ENCODE results near the gene TINAGL1.

The TINAGL1 gene

DNA sequence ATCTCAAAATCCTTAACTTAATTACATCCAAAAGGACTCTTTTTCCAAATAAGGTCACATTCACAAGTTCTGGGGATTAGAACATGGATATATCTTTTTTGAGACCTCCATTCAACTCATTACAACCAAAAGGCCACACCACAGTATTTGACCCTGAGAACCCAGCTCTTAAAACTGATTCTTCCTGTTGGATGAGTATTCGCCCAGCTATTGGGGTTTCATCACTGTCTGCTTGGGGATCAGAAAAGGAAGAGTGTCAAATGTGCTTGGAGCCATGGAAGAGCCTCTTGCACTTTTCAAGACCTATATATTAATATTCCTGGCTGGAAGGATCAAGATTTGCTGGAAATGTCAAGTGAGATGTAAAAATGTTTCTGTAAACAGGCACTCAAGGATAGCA, 5.4 kb upstream of the TINAGL1 start:
- TF ChIP-seq POLR2A (IDR thresholded peaks at IDR 0.05; ENCODE audit: extremely low read depth, insufficient read length) (no peak), MYC (IDR thresholded peaks at IDR 0.05; ENCODE audit: low read depth, low read length) (no peak)
- TF ChIP-seq, protein P1, sequence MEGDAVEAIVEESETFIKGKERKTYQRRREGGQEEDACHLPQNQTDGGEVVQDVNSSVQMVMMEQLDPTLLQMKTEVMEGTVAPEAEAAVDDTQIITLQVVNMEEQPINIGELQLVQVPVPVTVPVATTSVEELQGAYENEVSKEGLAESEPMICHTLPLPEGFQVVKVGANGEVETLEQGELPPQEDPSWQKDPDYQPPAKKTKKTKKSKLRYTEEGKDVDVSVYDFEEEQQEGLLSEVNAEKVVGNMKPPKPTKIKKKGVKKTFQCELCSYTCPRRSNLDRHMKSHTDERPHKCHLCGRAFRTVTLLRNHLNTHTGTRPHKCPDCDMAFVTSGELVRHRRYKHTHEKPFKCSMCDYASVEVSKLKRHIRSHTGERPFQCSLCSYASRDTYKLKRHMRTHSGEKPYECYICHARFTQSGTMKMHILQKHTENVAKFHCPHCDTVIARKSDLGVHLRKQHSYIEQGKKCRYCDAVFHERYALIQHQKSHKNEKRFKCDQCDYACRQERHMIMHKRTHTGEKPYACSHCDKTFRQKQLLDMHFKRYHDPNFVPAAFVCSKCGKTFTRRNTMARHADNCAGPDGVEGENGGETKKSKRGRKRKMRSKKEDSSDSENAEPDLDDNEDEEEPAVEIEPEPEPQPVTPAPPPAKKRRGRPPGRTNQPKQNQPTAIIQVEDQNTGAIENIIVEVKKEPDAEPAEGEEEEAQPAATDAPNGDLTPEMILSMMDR (IDR thresholded peaks at IDR 0.05; ENCODE audit: low read depth, low read length): no peak
- TF ChIP-seq, protein P2, sequence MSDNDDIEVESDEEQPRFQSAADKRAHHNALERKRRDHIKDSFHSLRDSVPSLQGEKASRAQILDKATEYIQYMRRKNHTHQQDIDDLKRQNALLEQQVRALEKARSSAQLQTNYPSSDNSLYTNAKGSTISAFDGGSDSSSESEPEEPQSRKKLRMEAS (IDR thresholded peaks at IDR 0.05; ENCODE audit: low read depth, low read length): no peak
- H3K4me3 ChIP-seq (ENCODE audit: low read depth, low read length): no peak overlapping the region
- no peak for DNase-seq (ENCODE audit: low read depth)

DNA sequence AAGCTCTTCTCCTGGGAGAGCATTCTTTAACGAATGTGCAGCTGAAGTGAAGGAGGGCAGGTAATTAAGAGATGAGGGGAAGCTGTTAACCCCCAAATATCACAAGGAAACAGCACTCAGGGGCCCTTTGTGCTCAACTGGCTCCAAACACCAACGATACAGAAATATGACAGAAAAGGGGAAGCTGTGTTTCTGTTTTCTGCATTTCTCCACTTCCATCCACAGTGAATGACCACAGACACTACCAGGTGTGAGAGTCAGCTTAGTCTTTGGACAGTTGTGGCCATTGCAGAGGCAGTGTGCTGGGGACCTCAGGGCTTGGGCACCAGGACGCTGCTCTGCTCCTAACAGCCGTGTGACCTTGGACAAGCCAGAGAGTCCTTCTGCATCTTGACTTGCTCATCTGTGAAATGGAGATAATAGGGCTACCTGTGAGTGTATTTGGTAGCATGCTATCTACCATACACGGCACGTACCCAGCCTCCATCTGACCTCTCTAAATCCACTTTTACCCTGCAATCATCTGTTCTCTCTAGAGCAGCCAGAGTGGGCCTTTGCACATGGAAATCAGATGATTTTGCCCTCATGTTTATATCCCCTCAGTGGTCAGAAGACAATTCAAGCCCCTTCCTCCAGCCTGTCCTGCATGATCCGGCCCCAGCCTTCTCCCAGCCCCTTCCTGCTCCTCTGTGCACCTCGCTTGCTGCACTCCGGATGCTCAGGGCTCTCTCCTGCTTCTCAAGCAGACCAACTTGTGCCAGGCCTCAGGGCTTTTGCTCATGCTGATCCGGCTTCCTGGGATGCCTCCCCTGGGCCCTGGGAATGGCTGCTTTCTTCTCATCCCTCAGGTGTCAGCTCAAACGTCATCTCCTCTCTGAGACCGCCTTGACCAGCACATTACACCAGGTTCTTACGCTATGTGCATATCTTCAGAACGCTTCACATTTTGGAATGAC, 4.7 kb upstream of the TINAGL1 start:
- no peak overlapping the region for H3K4me3 ChIP-seq (ENCODE audit: low read depth, low read length)
- TF ChIP-seq, protein P1 (IDR thresholded peaks at IDR 0.05; ENCODE audit: low read depth, low read length): no peak
- TF ChIP-seq POLR2A (IDR thresholded peaks at IDR 0.05; ENCODE audit: extremely low read depth, insufficient read length) (no peak), MYC (IDR thresholded peaks at IDR 0.05; ENCODE audit: low read depth, low read length) (no peak)
- TF ChIP-seq, protein P2 (IDR thresholded peaks at IDR 0.05; ENCODE audit: low read depth, low read length): no peak
- peak; percentile 23 for DNase-seq (ENCODE audit: low read depth)

DNA sequence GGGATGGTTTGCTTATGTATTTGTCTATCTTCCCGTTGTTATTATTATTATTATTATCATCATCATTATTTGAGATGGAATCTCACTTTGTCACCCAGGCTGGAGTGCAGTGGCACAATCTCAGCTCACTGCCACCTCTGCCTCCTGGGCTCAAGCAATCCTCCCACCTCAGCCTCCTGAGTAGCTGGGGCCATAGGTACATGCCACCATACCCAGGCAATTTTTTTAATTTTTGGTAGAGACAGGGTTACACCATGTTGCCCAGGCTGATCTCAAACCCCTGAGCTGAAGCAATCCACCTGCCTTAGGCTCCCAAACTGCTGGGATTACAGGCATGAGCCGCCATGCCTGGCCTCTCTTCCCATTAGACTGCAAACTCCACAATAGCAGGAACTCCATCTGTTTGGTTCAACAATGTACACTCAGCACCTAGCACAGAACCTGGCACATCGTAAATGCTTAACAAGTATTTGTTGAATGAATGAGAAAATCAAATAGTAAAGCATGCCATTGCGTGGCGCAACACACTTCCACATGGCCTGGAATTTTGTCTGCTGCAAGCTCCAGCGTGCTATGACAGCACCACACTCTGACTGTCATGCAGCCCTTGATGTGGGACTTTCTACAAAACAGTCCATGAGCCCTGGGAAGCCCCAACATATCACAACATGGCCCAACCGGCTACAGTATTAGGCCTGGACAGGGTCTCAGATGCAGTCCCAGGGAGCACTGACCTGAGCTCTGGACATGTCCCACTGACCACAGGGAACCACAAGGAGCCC, 3.8 kb upstream of the TINAGL1 start:
- no peak for DNase-seq (ENCODE audit: low read depth)
- H3K4me3 ChIP-seq (ENCODE audit: low read depth, low read length): no peak overlapping the region
- TF ChIP-seq, protein P1 (IDR thresholded peaks at IDR 0.05; ENCODE audit: low read depth, low read length): no peak
- TF ChIP-seq, protein P2 (IDR thresholded peaks at IDR 0.05; ENCODE audit: low read depth, low read length): no peak
- TF ChIP-seq MYC (IDR thresholded peaks at IDR 0.05; ENCODE audit: low read depth, low read length) (no peak), POLR2A (IDR thresholded peaks at IDR 0.05; ENCODE audit: extremely low read depth, insufficient read length) (no peak)

DNA sequence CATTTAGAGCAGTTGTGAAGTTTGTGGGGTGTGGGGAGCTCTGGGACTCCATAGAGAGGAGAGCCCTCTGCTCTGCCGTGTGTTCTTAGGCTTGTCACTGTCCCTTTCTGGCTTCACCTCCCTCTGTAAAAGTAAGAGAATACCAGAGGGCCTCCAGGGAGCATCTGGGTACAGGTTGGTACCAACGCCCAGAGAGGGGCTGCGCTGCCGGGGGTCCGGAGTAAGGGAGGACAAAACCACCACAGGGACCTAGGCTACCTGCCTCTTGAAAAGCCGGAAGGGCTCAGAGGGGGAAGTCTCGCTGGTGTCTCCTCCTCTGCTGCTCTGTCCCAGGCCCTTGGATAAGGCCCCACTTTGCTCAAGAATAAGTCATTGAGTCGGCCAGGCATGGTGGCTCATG, 3.1 kb upstream of the TINAGL1 start:
- H3K4me3 ChIP-seq (ENCODE audit: low read depth, low read length): no peak overlapping the region
- no peak for DNase-seq (ENCODE audit: low read depth)
- TF ChIP-seq MYC (IDR thresholded peaks at IDR 0.05; ENCODE audit: low read depth, low read length): no peak
- no peak for TF ChIP-seq POLR2A (IDR thresholded peaks at IDR 0.05; ENCODE audit: extremely low read depth, insufficient read length)
- TF ChIP-seq, protein P1 (IDR thresholded peaks at IDR 0.05; ENCODE audit: low read depth, low read length): no peak
- TF ChIP-seq, protein P2 (IDR thresholded peaks at IDR 0.05; ENCODE audit: low read depth, low read length): no peak

DNA sequence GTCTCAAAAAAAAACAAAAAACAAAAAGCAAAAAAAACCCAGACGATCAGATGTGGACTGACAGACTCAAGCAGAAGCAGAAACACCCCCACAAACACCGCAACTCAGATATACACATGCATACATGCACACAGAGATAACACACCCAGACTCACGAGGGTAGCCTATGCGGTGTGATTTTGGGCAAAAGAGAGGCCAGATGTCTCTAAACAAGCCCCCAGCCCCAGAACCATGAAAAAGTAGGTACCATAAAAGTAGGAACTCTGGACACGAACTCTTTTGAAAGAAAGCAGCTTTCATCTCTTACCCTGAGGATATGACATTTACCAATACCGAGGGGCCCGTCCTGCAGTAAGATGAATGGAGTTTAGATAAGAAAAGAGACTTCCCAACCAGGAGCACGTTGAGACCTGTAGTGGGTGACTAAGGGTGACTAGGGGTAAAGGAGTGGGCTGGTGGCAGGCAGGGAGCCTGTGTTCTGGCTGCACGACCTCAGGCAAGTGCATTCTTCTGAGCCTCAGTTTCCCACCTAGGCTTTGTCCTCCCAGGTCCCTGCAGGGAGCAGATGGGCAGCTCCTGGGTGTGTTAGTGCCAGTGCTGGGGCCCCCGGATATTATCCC, 1.5 kb upstream of the TINAGL1 start:
- H3K4me3 ChIP-seq (ENCODE audit: low read depth, low read length): no peak overlapping the region
- TF ChIP-seq POLR2A (IDR thresholded peaks at IDR 0.05; ENCODE audit: extremely low read depth, insufficient read length): no peak
- no peak for TF ChIP-seq MYC (IDR thresholded peaks at IDR 0.05; ENCODE audit: low read depth, low read length)
- TF ChIP-seq, protein P1 (IDR thresholded peaks at IDR 0.05; ENCODE audit: low read depth, low read length): no peak
- TF ChIP-seq, protein P2 (IDR thresholded peaks at IDR 0.05; ENCODE audit: low read depth, low read length): no peak
- DNase-seq (ENCODE audit: low read depth): no peak
